PC-9 (cell line): ENCODE results near the gene TINAG.

ENCODE experiments used
- EZH2 ChIP-seq: fragments of 200-600 bp; sonication (generic); IDR thresholded peaks from 2 replicates; pipeline ENCODE4 v1.8.0; 2017; ENCODE audit warnings: antibody characterized with exemption, low read depth
- TF ChIP-seq, protein P1 (sequence below): fragments of 200-600 bp; sonication (generic); conservative IDR thresholded peaks from 2 replicates; pipeline ENCODE4 v1.6.1; 2017; ENCODE audit warnings: mixed run types, antibody characterized with exemption, mild to moderate bottlenecking, moderate library complexity

- TF ChIP-seq, protein P1, sequence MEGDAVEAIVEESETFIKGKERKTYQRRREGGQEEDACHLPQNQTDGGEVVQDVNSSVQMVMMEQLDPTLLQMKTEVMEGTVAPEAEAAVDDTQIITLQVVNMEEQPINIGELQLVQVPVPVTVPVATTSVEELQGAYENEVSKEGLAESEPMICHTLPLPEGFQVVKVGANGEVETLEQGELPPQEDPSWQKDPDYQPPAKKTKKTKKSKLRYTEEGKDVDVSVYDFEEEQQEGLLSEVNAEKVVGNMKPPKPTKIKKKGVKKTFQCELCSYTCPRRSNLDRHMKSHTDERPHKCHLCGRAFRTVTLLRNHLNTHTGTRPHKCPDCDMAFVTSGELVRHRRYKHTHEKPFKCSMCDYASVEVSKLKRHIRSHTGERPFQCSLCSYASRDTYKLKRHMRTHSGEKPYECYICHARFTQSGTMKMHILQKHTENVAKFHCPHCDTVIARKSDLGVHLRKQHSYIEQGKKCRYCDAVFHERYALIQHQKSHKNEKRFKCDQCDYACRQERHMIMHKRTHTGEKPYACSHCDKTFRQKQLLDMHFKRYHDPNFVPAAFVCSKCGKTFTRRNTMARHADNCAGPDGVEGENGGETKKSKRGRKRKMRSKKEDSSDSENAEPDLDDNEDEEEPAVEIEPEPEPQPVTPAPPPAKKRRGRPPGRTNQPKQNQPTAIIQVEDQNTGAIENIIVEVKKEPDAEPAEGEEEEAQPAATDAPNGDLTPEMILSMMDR, result no peak
- no peak for TF ChIP-seq EZH2
These were observed 41.8 kb upstream of the TINAG start for GRCh38 chr6:54266400-54266923.
